HG03103 (cell line): ENCODE data around the gene PROM2.

Experiments
- ATAC-seq: cut with Tn5 transposase; IDR thresholded peaks from one replicate; pipeline ENCODE4 v1.9.1; 2021; ENCODE audit warnings: low read depth; ENCODE audit not compliant: unreplicated experiment

PROM2 gene

GRCh38 chr2:95283562-95283961 lies 9.3 kb downstream of the PROM2 start:
- no peak for ATAC-seq

GRCh38 chr2:95284886-95285541 lies 10.8 kb downstream of the PROM2 start:
- ATAC-seq = no peak

DNA sequence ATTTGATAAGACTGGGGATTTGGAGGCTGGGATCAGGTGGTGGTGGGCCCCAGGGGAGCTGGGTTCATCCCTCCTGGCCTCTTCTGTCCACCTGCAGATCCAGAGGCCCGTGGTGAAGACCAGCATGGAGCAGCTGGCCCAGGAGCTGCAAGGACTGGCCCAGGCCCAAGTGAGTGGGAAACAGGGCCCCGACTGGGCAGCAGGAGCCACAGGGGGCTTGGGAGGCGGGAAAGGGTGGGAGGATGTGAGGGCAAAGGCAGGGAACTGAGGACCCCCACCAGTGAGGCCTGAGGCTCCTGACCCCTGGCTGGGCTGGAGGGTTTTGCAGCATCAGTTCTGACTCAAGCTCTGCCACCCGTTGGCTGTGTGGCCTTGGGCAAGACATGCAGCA lies 11.3 kb downstream of the PROM2 start:
- no peak for ATAC-seq

DNA sequence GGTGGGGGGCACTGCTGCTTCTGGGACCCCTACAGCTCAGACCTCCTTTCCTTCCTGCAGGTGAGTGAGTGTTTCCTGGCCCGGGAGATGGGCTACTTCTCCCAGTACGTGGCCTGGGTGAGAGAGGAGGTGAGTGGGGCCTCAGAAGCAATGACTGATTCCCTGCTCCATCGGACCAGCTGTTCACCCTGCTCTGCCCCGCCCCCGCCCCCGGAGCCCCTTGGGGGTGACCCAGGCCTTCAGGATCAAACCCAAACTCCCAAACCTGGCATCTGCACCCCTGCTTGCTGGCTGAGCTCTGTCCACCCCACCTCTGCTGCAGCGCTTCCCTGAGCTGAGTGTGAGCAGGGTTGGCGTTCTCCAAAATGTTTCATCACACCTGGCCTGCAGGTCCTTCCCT lies 13.1 kb downstream of the PROM2 start:
- no peak for ATAC-seq

DNA sequence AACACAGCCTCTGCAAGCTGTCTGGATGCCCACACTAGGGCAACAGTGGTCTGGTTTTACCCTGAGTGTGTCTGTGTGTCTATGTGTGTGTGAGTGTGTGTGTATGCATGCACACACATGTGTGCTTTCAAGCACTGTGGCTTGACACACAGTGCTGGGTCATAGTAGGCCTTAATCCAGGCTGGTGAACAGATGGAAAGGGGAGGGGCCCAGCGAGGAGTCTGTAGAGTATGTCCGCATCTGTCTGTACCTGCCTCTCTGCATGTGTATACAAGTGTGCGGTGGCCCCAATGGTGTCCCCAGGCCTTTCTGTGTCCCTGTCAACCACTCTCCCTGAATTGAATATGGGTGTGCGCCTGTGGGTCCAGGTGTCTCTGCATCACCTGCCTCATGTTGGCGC lies 13.6 kb downstream of the PROM2 start:
- ATAC-seq = no peak

- ATAC-seq = no peak
Measured at GRCh38 chr2:95289253-95289652, 15.0 kb downstream of the PROM2 start.

GRCh38 chr2:95291222-95291621 lies 17.0 kb downstream of the PROM2 start:
- no peak for ATAC-seq

- ATAC-seq = no peak
Measured at GRCh38 chr2:95292623-95293260, 18.5 kb downstream of the PROM2 start.

DNA sequence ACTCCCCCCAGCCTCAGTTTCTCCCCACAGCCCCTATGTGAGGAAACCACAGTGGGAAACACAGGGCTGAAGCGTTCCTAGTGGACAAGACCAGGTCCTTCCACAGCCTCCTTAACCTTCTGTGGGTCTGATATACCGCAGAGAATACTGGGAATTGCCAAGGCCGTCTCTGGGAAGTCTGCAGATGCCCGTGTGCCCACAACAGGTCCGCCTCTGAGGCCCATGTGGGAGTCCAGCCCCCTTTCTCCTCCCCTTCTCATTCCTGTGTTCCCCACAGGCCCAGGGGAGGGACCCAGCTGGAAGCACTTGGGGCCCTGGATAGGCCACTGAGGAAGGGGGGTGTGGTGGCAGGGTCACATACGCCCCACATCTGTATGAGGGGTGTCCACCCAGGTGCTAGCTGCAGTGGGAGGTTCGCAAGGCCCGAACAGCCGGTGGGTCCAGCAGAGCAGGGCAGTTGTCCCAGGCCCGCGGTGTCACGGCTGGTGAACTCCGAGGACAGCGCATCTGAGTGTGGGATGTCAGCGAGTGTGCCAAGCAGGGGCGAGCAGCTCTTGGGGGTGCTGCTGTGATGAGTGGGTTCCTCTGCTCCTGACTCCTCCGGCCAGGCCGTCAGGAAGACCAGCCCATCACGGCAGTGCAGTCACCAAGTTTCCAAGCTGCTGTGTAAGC lies 20.5 kb downstream of the PROM2 start:
- ATAC-seq = no peak

DNA sequence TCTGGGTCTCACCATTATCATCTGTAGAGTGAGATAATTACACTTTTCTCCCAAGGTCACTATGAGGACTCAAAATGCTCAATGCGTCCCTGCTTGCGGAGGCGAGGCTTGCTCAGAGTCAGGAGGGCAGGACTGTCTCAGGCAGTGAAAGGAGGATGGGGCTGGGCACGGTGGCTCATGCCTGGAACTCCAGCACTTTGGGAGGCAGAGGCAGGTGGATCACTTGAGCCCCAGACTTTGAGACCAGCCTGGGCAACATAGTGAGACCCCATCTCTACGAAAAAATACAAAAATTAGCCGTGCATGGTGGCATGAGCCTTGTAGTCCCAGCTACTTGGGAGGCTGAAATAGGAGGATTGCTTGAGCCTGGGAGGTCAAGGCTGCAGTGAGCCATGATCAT lies 21.1 kb downstream of the PROM2 start:
- ATAC-seq = no peak

GRCh38 chr2:95296011-95296410 lies 21.8 kb downstream of the PROM2 start:
- no peak for ATAC-seq

DNA sequence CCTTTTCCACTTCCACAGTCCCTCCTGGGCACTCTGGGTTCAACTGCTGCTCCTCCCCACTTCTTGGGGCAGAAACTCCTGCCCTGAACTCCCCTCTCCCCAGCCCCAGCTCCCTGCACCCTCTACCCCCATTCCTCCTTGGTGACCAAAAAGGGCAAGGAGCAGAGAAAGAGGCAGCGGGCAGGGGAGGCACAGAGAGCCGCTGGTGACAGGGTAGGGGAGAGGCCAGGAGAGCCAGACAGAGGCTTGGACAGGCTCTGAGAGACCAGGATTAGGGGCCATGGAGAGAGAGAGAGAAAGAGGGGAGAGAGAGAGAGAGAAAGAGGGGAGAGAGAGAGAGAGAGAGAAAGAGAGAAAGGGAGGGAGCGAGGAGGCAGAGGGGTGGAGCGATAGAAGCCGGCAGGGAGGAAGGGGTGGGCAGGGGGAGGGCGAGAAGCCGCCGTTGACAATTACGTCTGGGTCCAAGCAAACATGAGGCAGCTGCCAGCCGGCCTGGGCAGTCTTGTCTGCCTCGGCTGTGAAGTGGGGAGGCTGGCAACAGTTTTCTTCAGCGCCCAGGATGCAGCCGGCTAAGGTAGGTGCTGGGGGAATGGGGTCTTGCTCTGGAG lies 22.7 kb downstream of the PROM2 start, which contains the start of gene KCNIP3:
KCNIP3 (plus strand) TSS at position 468 of the 608 bp plus-strand sequence; CDS start at position 560, 92 bp downstream.
- no peak for ATAC-seq

GRCh38 chr2:95297639-95298395 lies 23.6 kb downstream of the PROM2 start:
- ATAC-seq = no peak

- ATAC-seq = no peak
Measured at GRCh38 chr2:95298486-95299111, 24.4 kb downstream of the PROM2 start.

- ATAC-seq = no peak
Measured at GRCh38 chr2:95299961-95300360, 25.7 kb downstream of the PROM2 start.

DNA sequence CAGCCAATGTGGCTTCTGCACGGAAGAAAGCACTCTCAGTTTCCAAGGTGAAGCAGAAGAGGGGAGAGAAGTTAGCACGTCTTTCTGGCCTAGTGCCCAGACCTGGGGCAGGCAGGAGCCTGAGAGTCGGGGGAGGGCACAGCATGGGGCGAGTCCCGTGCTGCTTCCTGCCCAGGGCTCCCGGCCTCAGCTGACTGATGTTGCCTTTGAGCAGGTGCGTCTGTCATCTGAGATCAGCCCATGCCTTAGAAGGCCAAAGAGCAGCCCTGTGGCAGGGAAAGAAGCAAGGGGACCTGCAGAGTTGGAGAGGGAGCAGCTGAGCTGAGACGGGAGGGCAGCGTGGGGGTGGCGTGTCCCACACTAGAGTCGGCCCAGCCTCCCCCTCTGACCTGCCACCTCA lies 26.2 kb downstream of the PROM2 start:
- no peak for ATAC-seq

DNA sequence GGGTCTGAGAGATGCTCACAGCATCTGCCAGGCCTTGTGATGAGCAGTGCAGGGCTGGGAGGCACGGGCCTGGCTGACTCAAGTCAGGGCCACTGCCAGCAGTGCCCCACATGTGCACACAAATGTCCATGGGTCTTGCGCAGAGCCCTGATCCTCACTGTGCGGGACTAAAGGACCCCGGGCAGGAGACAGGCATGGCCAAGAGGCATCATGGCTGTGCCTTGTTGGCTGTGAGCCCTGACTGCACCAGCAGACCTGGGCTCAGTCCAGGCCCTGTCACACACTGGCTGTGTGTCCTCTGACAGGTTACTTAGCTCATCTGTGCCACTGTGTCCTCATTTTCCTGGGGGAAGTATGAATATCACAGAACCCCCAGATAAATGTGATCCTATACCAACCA lies 26.9 kb downstream of the PROM2 start:
- no peak for ATAC-seq

DNA sequence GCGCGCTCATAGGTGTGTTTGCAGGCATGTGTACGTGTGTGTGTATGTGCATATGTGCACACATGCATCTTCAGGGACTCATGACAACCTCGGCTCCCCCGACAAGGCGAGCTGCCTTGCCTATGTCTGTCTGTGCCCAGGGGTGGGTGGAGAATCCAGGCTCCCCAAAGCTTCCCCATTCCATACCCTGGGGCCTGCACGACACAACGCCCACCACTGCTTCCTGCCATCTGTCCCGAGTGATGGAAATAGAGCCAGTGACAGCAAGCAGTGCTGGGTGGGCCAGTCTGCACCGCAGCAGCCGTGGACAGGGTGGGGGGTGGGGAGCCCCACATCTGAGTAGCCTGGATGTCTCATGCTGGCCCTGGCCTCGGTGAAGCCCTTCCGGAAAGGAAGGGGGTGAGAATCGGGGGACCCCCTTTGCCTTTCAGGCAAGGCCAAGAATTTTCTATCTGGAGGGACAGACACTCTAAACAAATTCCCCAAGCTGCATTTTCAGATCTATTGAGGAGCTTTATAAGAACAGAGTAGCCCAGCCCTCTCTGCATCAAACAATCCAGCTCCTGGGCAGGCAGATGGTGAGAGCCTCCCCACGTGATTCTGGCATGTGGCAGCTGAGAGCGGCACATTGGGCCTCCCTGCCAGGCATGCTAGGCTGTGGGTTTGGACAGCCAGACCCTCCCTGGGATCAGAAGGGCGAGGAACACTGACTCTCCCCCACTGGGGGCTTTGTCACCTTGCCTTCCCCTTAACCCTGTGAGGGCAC lies 27.8 kb downstream of the PROM2 start:
- ATAC-seq = no peak

DNA sequence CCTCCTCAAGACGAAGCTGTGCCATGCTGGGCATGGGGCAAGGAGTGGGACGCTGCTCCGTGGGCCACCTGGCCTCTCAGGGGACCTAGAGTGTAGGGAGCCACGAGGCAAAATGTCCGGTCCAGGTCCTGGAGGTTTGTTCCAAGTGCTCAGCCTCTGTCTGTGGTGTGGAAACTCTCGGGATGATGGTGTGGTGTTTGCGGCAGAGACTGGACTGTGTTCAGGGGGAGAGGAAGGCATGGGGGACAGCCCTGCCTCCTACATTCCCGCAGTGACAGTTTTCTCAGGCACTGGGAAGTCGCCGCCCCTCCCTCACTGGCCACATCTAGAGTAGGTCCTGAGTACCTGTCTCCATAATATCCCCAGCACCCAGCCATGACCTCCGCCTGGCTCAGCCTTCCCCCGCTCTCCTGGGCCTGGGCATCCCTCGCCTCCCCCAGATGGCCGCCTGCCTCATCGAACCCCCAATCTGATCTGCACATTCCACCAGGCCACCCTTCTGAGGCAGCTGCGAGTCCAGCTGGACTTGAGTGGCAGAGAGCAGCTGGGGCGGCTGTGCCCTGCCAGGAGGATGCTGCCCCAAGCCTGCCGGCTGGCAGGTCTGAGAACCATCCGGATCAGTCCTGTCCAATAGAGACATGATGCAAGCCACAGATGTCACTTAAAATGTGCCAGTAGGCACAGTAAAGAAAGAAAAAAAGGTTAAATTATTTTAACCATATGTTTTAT lies 29.1 kb downstream of the PROM2 start:
- ATAC-seq = no peak
